ENCODE data around the gene FBXL16. TPM values are rescaled to one million over a fixed set of nuclear protein-coding genes. Genes with fewer than 3 reads are reported as not detected.

Gene FBXL16
- total and polyA plus RNA-seq, 9 of the 15 experiments (the other 6 are each of a cell fraction or from before 2014, with no cell fraction given): 0.21 to 8.2 (median 1.7) TPM

GRCh38 chr16:726188-726437, 20.5 kb upstream of the FBXL16 start:
- Histone ChIP-seq H3K27me3 (ENCODE audit: control insufficient read depth in 2 of 2, insufficient read depth in 2 of 2, low read length in 2 of 2) (no peaks in the 10 kb centered on the region), H3K4me1 (replicated peaks in 1 of 2; ENCODE audit: control insufficient read depth in 2 of 2, insufficient read depth in 2 of 2, low read length in 2 of 2) (peaks cover 15 to 97% of the 10 kb centered on the region in 2 experiments), H3K36me3 (ENCODE audit: control insufficient read depth, insufficient read depth, low read length) (peaks cover 32% of the 10 kb centered on the region; the same call in 1 of the 3 replicates), H3K4me3 (no peak overlapping the region), H3K4me2 (ENCODE audit: insufficient read depth, low read length) (no peak overlapping the region), H2AFZ (ENCODE audit: low read depth, low read length) (no peak overlapping the region), H3K27ac (ENCODE audit: extremely low read depth, low read depth, low read length) (no peak overlapping the region), H3K9me3 (replicated peaks; ENCODE audit: control insufficient read depth, insufficient read depth, low read depth, low read length) (no peaks in the 10 kb centered on the region), H4K20me1 (replicated peaks; ENCODE audit: control insufficient read depth, insufficient read depth, low read length) (no peaks in the 10 kb centered on the region; the same call in 1 of the 2 replicates), H3K79me2 (ENCODE audit: control insufficient read depth, insufficient read depth, low read length) (peaks cover 48% of the 10 kb centered on the region), H3K9me1 (ENCODE audit: control insufficient read depth, insufficient read depth, low read length) (no peaks in the 10 kb centered on the region), H3K9ac (ENCODE audit: insufficient read depth in 1 of 2, low read depth in 2 of 2, low read length in 2 of 2) (peak overlapping the region in 1 of 2 experiments; percentile 84; a peak in 1 of 4 replicates)
- WGBS (ENCODE audit: insufficient coverage, low coverage, missing lambda C conversion rate): 79% methylated on average over 6 of the region's 9 CpGs
- CTCF ChIA-PET (ENCODE audit: low intra/inter-chr PET ratio): no interaction called here
- in situ Hi-C loops (cut with MboI): no loop called here
- POLR2A ChIA-PET: interaction anchor here (0.6 to 4.5 kb wide), 3 partner anchors 11 to 21 kb away, joined by 5 to 25 read pairs (median 6); partner anchors contain the start of gene METRN
- TF ChIP-seq NFIX (CRISPR knock-in tag; IDR thresholded peaks at IDR 0.05; ENCODE audit: low read depth) (no peak), POLR2G (IDR thresholded peaks at IDR 0.05; ENCODE audit: low read depth, low read length) (peak; percentile 67; the same call in 1 of the 2 replicates), POLR2A (conservative IDR thresholded peaks at IDR 0.05) (peak; percentile 51; the same call in 1 of the 2 replicates), RBM22 (IDR thresholded peaks at IDR 0.05; ENCODE audit: low read depth, low read length, poor library complexity, severe bottlenecking) (peak; percentile 58), SUPT5H (IDR thresholded peaks at IDR 0.05) (0 out of 2 replicates have a peak, but pooled peaks have one; percentile 22)
- no TSS peak for BruUV-seq (replicated peaks)
- ATAC-seq (no peak), FAIRE-seq (no peak), DNase-seq (ENCODE audit: extremely low read depth in 1 of 4, low spot score in 3 of 4) (no peak)
- intact Hi-C loops (cut with micrococcal nuclease): no loop called here

GRCh38 chr16:725463-726187, 20.0 kb upstream of the FBXL16 start:
- Histone ChIP-seq H3K4me1 (replicated peaks in 1 of 2; ENCODE audit: control insufficient read depth in 2 of 2, insufficient read depth in 2 of 2, low read length in 2 of 2) (peaks cover 15 to 97% of the 10 kb centered on the region in 2 experiments), H3K9me3 (replicated peaks; ENCODE audit: control insufficient read depth, insufficient read depth, low read depth, low read length) (no peaks in the 10 kb centered on the region), H3K9me1 (ENCODE audit: control insufficient read depth, insufficient read depth, low read length) (no peaks in the 10 kb centered on the region), H3K27ac (ENCODE audit: extremely low read depth, low read depth, low read length) (no peak overlapping the region), H3K9ac (ENCODE audit: insufficient read depth in 1 of 2, low read depth in 2 of 2, low read length in 2 of 2) (peak overlapping the region in 1 of 2 experiments; percentile 84; a peak in 1 of 4 replicates), H3K4me2 (ENCODE audit: insufficient read depth, low read length) (no peak overlapping the region), H3K36me3 (ENCODE audit: control insufficient read depth, insufficient read depth, low read length) (peaks cover 27% of the 10 kb centered on the region; the same call in 1 of the 3 replicates), H4K20me1 (replicated peaks; ENCODE audit: control insufficient read depth, insufficient read depth, low read length) (no peaks in the 10 kb centered on the region; the same call in 1 of the 2 replicates), H2AFZ (ENCODE audit: low read depth, low read length) (no peak overlapping the region), H3K4me3 (no peak overlapping the region), H3K27me3 (ENCODE audit: control insufficient read depth in 2 of 2, insufficient read depth in 2 of 2, low read length in 2 of 2) (no peaks in the 10 kb centered on the region), H3K79me2 (ENCODE audit: control insufficient read depth, insufficient read depth, low read length) (peaks cover 51% of the 10 kb centered on the region)
- 88% methylated on average over 18 of the region's 23 CpGs for WGBS (ENCODE audit: insufficient coverage, low coverage, missing lambda C conversion rate)
- FAIRE-seq: no peak
- CTCF ChIA-PET (ENCODE audit: low intra/inter-chr PET ratio): no interaction called here
- no peak for ATAC-seq
- POLR2A ChIA-PET: interaction anchor here (0.5 to 4.5 kb wide), 6 partner anchors 10 to 47 kb away, joined by 3 to 25 read pairs (median 4); partner anchors contain the start of genes CIAO3 and METRN
- TF ChIP-seq KAT2B (IDR thresholded peaks at IDR 0.05; ENCODE audit: low read depth, low read length): no peak
- TF ChIP-seq POLR2G (IDR thresholded peaks at IDR 0.05; ENCODE audit: low read depth, low read length): peak; percentile 49
- TF ChIP-seq DACH1 (IDR thresholded peaks at IDR 0.05; ENCODE audit: partially characterized antibody): no peak
- TF ChIP-seq TAF15 (IDR thresholded peaks at IDR 0.05; ENCODE audit: low read depth, low read length): 0 out of 2 replicates have a peak, but pooled peaks have one; percentile 21
- peak; percentile 25 for TF ChIP-seq CCNT2 (IDR thresholded peaks at IDR 0.05; ENCODE audit: borderline replicate concordance, extremely low read depth, insufficient read length, low read depth, low read length)
- TF ChIP-seq POLR2A (conservative IDR thresholded peaks at IDR 0.05): peak; percentile 11; the same call in 1 of the 2 replicates
- TF ChIP-seq HNRNPLL (IDR thresholded peaks at IDR 0.05; ENCODE audit: low read depth, low read length, poor library complexity, severe bottlenecking): no peak
- in situ Hi-C loops (cut with MboI): no loop called here
- no TSS peak for BruUV-seq (replicated peaks)
- intact Hi-C loops (cut with micrococcal nuclease): no loop called here
- no peak for DNase-seq (ENCODE audit: extremely low read depth in 1 of 4, low spot score in 3 of 4)

All from K562 (cell line).